ENCODE data around the gene GIPC1. TPM values are rescaled to one million over a fixed set of nuclear protein-coding genes. Genes with fewer than 3 reads are reported as not detected.
A peak's percentile ranks its signal among the peaks of the same experiment; 100 is the strongest.

The GIPC1 gene
- total RNA-seq, 1 donor from 2014 or later, result 327 TPM

DNA sequence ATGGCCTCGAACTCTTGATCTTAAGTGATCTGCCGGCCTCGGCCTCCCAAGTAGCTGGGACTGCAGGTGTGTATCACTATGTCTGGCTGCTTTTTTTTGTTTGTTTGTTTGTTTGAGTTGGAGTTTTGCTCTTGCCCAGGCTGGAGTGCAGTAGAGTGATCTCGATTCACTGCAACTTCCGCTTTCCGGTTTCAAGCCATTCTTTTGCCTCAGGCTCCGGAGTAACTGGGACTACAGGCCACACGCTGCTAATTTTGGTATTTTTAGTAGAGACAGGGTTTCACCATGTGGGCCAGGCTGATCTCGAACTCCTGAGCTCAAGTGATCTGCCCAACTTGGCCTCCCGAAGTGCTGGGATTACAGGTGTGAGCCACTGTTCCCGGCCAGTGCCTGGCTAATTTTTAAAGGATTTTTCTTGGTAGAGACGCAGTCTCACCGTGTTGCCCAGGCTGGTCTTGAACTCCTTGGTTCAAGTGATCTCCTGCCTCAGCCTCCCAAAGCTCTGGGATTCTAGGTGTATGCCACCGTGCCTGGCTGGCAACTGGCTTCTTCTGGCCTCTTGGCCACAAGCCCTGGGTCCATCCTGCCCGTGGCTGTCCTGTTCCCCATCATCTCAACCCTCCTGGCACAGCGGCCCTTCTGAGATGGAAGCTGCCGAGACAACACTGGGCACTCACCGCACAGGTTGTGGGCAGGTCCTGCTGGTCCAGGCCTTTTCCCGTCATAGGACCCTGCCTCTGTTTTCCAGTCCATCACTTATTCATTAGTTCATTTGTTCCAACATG, 45.0 kb upstream of the GIPC1 start:
- TF ChIP-seq, protein P1, sequence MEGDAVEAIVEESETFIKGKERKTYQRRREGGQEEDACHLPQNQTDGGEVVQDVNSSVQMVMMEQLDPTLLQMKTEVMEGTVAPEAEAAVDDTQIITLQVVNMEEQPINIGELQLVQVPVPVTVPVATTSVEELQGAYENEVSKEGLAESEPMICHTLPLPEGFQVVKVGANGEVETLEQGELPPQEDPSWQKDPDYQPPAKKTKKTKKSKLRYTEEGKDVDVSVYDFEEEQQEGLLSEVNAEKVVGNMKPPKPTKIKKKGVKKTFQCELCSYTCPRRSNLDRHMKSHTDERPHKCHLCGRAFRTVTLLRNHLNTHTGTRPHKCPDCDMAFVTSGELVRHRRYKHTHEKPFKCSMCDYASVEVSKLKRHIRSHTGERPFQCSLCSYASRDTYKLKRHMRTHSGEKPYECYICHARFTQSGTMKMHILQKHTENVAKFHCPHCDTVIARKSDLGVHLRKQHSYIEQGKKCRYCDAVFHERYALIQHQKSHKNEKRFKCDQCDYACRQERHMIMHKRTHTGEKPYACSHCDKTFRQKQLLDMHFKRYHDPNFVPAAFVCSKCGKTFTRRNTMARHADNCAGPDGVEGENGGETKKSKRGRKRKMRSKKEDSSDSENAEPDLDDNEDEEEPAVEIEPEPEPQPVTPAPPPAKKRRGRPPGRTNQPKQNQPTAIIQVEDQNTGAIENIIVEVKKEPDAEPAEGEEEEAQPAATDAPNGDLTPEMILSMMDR (IDR thresholded peaks at IDR 0.05; ENCODE audit: insufficient read depth, low read length, severe bottlenecking), result no peak
- DNase-seq (ENCODE audit: low read depth) (no peak), FAIRE-seq (no peak)
- peaks cover 3% of the 10 kb centered on the region for H3K36me3 ChIP-seq (ENCODE audit: control insufficient read depth, insufficient read depth, low read length)
- no peaks in the 10 kb centered on the region for H3K27me3 ChIP-seq (ENCODE audit: control insufficient read depth, insufficient read depth, low read length)
- no peak overlapping the region for H3K4me3 ChIP-seq (ENCODE audit: low read depth, low read length)

DNA sequence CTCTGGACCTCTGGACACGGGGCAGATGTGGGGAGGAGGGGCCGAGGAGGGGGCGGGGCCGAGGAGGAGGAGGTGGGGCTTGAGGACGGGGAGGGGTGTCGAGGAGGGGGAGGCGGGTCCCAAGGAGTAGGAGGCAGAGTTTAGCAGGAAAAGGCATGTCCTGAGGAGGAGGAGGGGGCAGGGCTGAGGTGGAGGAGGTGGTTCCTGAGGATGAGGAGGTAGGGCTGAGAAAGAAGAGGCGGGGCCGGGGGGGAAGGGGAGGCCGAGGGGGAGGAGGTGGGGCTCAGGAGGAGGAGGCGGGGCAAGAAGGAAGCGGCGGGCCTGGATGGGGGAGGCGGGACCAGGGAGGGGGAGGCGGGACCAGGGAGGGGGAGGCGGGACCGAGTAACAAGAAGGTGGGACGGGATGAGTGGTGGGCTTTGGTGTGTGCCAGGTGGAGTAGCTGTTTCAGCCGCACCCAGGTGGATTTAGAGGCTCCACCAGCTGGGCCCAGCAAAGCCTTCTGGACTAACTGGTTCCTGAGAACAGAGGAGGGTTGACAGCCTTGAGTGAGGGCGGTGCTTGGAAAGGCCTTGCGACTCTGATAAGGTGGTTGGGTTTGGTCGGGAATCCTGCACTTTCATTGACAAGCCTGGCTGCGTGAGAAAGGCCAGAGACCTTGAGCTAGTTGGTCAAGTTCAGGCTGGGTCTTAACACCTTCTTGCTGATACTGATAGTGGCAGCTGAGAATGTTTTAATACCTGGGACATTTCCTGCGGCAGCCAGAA, 41.2 kb upstream of the GIPC1 start:
- TF ChIP-seq, protein P1 (IDR thresholded peaks at IDR 0.05; ENCODE audit: insufficient read depth, low read length, severe bottlenecking), result no peak
- Histone ChIP-seq H3K36me3 (ENCODE audit: control insufficient read depth, insufficient read depth, low read length) (peaks cover 4% of the 10 kb centered on the region), H3K27me3 (ENCODE audit: control insufficient read depth, insufficient read depth, low read length) (no peaks in the 10 kb centered on the region), H3K4me3 (ENCODE audit: low read depth, low read length) (peak overlapping the region; percentile 35)
- DNase-seq (ENCODE audit: low read depth), result peak; percentile 89
- peak; percentile 62 for FAIRE-seq

DNA sequence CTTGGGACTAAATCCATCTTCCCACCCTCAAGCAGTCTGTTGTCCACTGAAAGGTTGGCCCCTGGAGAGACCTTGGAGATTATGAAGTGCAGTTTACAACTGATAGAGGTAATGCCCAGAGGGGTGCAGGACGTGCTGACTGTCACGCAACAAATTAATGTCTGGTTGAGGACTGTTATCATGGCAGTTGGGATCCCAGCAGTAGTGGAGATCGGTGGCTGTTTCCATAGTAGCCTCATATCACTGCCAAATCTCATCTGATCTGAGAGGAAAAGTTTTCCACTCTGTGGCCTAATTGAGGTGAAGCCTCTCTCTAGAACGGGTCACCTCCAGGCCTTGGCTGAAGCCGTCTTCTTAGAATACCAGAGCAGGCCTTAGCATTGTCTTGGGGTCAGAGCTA, 37.5 kb upstream of the GIPC1 start:
- H3K36me3 ChIP-seq (ENCODE audit: control insufficient read depth, insufficient read depth, low read length), result peaks cover 1% of the 10 kb centered on the region
- no peaks in the 10 kb centered on the region for H3K27me3 ChIP-seq (ENCODE audit: control insufficient read depth, insufficient read depth, low read length)
- TF ChIP-seq, protein P1 (IDR thresholded peaks at IDR 0.05; ENCODE audit: insufficient read depth, low read length, severe bottlenecking), result no peak
- H3K4me3 ChIP-seq (ENCODE audit: low read depth, low read length), result no peak overlapping the region
- DNase-seq (ENCODE audit: low read depth) (no peak), FAIRE-seq (no peak)

DNA sequence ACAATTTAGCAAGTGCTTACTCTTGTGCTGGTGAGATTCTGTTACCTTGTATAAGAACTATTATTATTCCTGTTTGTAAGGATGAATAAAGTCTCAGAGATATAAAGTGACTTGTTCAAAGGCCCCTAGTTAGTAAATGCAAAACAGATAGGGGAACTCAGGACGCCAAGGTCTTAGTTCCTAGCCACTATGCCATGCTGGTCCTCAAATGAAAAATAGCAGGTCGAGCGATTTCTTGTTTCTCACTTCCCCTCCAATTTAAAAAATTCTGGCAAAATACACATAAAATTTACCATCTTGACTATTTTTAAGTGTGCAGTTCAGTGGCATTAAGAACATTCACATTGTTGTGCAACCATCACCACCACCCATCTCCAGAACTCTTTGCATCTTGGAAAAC, 34.6 kb upstream of the GIPC1 start:
- no peak for DNase-seq (ENCODE audit: low read depth)
- TF ChIP-seq, protein P1 (IDR thresholded peaks at IDR 0.05; ENCODE audit: insufficient read depth, low read length, severe bottlenecking), result no peak
- H3K36me3 ChIP-seq (ENCODE audit: control insufficient read depth, insufficient read depth, low read length), result peaks cover 1% of the 10 kb centered on the region
- no peaks in the 10 kb centered on the region for H3K27me3 ChIP-seq (ENCODE audit: control insufficient read depth, insufficient read depth, low read length)
- no peak for FAIRE-seq
- H3K4me3 ChIP-seq (ENCODE audit: low read depth, low read length), result peak overlapping the region; percentile 71

DNA sequence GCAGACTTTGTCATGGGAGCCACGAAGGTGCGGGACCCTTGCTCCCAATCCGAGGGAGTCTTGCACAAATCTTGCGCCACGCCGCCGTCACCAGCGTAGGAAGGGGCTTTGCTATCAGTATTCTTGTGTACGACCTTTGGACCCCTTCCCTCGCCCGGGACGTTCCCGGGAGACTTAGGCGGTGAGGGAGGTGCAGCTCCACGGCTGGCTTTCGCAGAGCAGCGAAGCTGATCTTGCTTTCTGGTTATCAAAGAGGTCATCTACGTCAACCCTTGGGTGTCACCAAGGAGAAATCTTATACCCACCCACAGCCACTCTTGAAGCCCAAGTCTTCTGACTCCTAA, 34.0 kb upstream of the GIPC1 start:
- peak overlapping the region; percentile 71 for H3K4me3 ChIP-seq (ENCODE audit: low read depth, low read length)
- H3K27me3 ChIP-seq (ENCODE audit: control insufficient read depth, insufficient read depth, low read length), result no peaks in the 10 kb centered on the region
- DNase-seq (ENCODE audit: low read depth), result no peak
- H3K36me3 ChIP-seq (ENCODE audit: control insufficient read depth, insufficient read depth, low read length), result peaks cover 1% of the 10 kb centered on the region
- TF ChIP-seq, protein P1 (IDR thresholded peaks at IDR 0.05; ENCODE audit: insufficient read depth, low read length, severe bottlenecking), result no peak
- FAIRE-seq, result no peak

Data from bronchial epithelial cell (primary cell).